VCaP (cell line): ENCODE results near the gene PRR29.
"Not testable (repeated sequence)": the region's sequence is repeated elsewhere in the genome, so short reads cannot be mapped to it uniquely, and the experiment has no call there.

Experiments
- H3K27ac ChIP-seq: fragments of 450-650 bp; 2 replicates; pipeline ENCODE4 v1.5.1; 2017
- CTCF ChIP-seq: fragments of 450-650 bp; conservative IDR thresholded peaks from 2 replicates; pipeline ENCODE4 v1.5.1; 2017; ENCODE audit warnings: mild to moderate bottlenecking, moderate library complexity

PRR29 gene

GRCh38 chr17:64004903-64005733 lies 7.0 kb downstream of the PRR29 start:
- H3K27ac ChIP-seq: no peak overlapping the region
- no peak for TF ChIP-seq CTCF

- peak; percentile 18; the same call in 1 of the 2 replicates for TF ChIP-seq CTCF
- no peak overlapping the region for H3K27ac ChIP-seq
These were observed 7.6 kb downstream of the PRR29 start for GRCh38 chr17:64005734-64006167.

GRCh38 chr17:64006361-64007088 lies 8.4 kb downstream of the PRR29 start:
- H3K27ac ChIP-seq: no peak overlapping the region
- no peak for TF ChIP-seq CTCF

- not testable (repeated sequence) for H3K27ac ChIP-seq
These were observed 9.1 kb downstream of the PRR29 start for GRCh38 chr17:64007089-64007837.

GRCh38 chr17:64007838-64008282 lies 9.7 kb downstream of the PRR29 start:
- H3K27ac ChIP-seq: no peak overlapping the region
- no peak for TF ChIP-seq CTCF

GRCh38 chr17:64008346-64008745 lies 10.2 kb downstream of the PRR29 start:
- H3K27ac ChIP-seq: no peak overlapping the region
- no peak for TF ChIP-seq CTCF

GRCh38 chr17:64008830-64009229 lies 10.7 kb downstream of the PRR29 start:
- no peak for TF ChIP-seq CTCF

More at GRCh38 chr17:64008830-64009229, 10.7 kb downstream of the PRR29 start:
- no peak overlapping the region for H3K27ac ChIP-seq
